ENCODE results near the gene ANKRD33.

Gene ANKRD33

DNA sequence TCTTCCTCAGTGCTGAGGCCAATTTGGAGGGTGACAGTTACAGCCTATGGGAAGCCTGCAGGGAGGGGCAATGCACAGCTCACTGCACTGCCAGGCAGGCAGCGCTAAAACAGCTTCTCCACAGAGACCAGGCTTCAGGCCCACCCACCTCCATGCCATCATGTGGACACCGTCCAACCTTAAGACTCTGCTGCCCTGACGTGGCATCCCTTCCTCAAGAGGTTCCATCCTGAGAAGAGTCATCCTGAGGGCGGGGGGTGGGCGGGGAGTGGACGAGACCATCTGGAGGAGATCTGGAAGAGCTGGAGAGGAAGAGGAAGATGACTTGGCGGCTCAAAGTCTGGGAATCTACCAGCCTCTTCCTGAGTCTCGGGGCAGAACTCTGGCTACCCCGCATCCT, 11.0 kb downstream of the ANKRD33 start:
- peaks cover 3% of the 10 kb centered on the region for H3K4me1 Mint-ChIP-seq (ENCODE audit: low read depth)
- H3K27me3 Mint-ChIP-seq (ENCODE audit: low read depth) = peaks cover 19% of the 10 kb centered on the region
- H3K36me3 Mint-ChIP-seq (ENCODE audit: low read depth) = no peaks in the 10 kb centered on the region
- no peaks in the 10 kb centered on the region for H3K9me3 Mint-ChIP-seq
- no peak overlapping the region for H3K4me3 Mint-ChIP-seq
- H3K27ac Mint-ChIP-seq = no peak overlapping the region

DNA sequence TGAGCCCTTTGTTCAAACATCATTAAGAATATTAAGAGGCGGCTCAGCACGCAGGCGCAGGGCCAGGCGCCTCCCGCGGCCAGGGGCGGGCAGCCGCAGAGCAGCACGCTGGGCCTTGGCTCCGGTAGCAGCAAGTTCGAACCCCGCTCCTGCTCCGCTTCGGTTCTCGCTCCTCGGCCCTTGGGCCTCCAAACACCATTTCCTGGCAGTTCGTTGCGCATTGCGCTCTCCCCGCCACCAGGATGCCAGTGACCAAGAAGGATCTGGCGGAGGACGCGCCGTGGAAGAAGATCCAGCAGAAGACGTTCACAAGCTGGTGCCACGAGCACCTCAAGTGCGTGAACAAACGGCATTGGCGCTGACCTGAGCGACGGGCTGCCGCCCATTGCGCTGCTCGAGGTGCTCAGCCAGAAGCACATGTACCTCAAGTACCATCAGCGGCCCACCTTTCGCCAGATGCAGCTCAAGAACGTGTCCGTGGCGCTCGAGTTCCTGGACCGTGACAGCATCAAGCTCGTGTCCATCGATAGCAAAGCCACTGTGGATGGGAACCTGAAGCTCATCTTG, 12.5 kb downstream of the ANKRD33 start:
- no peaks in the 10 kb centered on the region for H3K36me3 Mint-ChIP-seq (ENCODE audit: low read depth)
- peaks cover 3% of the 10 kb centered on the region for H3K4me1 Mint-ChIP-seq (ENCODE audit: low read depth)
- H3K4me3 Mint-ChIP-seq = no peak overlapping the region
- H3K27ac Mint-ChIP-seq = no peak overlapping the region
- H3K27me3 Mint-ChIP-seq (ENCODE audit: low read depth) = peaks cover 18% of the 10 kb centered on the region
- H3K9me3 Mint-ChIP-seq = no peaks in the 10 kb centered on the region

DNA sequence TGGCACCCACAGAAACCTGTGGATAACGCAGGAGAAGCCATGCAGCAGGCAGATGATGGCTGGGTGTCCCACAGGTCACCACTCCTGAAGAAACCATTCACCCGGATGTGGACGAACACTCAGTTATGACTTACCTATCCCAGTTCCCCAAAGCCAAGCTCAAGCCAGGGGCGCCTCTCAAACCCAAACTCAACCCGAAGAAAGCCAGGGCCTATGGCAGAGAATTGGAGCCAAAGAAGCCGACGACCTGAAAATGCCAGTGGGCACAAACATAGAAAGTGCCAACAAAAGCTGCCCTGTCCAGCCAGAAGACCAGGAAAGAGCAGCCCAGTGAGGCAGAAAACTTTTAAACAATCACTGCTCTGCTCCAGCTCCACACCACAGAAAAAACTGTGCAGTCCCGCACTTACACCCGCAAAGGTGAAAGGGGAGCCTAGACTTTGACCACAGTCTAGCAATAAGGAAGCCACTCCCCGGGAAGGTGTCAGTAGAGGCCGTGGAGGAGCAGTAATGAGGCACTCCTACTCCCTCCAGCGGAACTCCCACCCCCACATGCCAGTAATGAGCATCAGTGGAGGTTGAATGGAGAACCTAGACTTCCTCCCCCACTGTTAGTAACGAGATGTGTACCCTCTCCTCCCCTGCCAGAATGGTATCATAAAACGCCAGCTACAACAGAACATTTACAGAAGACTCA, 13.4 kb downstream of the ANKRD33 start:
- peaks cover 3% of the 10 kb centered on the region for H3K4me1 Mint-ChIP-seq (ENCODE audit: low read depth)
- no peak overlapping the region for H3K4me3 Mint-ChIP-seq
- H3K27me3 Mint-ChIP-seq (ENCODE audit: low read depth) = peaks cover 24% of the 10 kb centered on the region
- no peaks in the 10 kb centered on the region for H3K9me3 Mint-ChIP-seq
- H3K36me3 Mint-ChIP-seq (ENCODE audit: low read depth) = no peaks in the 10 kb centered on the region
- H3K27ac Mint-ChIP-seq = no peak overlapping the region

DNA sequence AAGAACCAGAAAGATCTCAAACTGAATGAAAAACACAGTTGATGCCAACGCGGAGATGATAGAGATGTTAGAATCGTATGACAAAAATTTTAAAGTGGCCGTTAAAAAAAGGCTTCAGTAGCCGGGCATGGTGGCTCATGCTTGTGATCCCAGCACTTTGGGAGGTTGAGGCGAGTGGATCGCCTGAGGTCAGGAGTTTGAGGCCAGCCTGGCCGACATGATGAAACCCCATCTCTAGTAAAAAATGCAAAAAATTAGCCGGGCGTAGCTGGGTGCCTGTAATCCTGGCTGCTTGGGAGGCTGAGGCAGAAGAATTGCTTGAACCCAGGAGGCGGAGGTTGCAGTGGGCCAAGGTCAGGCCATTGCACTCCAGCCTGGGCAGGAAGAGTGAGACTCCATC, 14.0 kb downstream of the ANKRD33 start:
- H3K27ac Mint-ChIP-seq = no peak overlapping the region

DNA sequence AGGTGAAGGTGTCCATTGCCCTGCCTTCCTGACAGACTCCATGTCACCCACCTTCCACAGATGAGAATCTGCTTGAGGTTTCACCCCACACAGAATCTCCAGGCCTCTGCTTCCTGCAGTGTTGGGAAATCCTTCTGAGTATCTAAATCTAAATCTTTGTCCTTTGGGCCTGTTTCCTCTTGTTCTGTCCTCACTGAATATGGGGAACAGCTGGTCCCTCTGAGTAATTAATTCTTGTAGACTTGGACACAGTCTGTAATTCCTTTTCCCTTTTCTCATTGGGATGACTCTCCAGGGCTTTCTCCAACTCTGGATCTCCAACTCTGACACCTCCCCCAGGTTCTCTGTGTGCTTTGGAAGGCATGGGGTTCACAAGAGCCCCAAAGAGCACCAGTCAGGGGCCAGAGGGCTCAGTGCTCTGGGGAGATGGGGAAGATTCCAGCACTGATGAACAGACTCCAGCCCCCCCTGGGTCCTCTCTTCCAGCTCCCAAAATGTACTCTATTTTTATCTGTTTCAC, 17.1 kb downstream of the ANKRD33 start:
- Mint-ChIP-seq H3K27me3 (ENCODE audit: low read depth) (peaks cover 53% of the 10 kb centered on the region), H3K9me3 (no peaks in the 10 kb centered on the region), H3K4me1 (ENCODE audit: low read depth) (peaks cover 3% of the 10 kb centered on the region), H3K27ac (no peak overlapping the region), H3K4me3 (no peak overlapping the region), H3K36me3 (ENCODE audit: low read depth) (no peaks in the 10 kb centered on the region)

More for the DNA sequence above, 14.0 kb downstream of the ANKRD33 start:
- Mint-ChIP-seq H3K9me3 (no peaks in the 10 kb centered on the region), H3K27me3 (ENCODE audit: low read depth) (peaks cover 29% of the 10 kb centered on the region), H3K4me3 (no peak overlapping the region), H3K4me1 (ENCODE audit: low read depth) (peaks cover 3% of the 10 kb centered on the region), H3K36me3 (ENCODE audit: low read depth) (no peaks in the 10 kb centered on the region)

DNA sequence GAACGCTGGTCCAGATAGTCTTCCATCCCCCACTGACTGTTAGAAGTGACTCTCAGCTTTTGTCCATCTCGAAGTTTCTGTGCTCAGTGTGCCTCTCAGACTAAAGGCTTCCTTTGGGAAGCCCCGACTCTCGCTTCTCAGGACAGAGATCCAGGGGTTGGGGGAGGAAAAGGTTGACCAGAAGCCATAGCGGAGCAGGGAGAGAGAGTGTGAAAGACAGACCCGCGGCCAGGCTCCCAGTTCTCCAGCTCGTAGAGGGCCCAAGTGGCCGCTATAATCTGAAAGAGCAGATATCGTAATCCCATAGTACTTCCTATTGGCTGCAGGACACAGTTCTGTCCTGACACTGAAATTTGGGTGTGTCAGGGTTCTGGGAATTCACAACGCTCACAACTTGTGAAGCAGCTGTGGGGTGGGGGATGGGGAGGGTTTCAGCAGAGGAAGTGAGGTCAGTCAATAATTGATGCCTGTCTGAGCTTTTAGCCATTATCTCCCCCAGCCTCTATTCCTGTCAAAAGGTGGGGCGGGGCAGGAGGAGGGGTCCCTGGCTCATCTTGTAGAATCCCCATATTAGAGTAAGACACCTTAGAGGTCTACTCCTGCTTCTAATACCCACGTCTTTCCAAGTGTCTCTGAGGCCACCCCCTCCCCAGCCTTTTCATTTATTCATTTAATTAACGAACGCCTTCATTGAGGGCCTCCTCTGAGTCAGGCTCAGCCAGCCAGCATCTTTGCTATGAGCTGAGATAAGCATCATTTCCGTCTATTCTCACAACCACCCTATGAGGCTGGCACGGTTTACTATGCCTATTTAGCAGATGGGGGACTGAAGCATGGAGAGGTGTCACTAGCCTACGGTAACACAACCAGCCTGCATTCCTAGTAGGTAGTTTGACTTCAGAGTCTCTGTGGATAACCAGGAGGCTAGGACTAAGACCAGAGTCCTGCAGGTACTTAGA, 17.8 kb downstream of the ANKRD33 start:
- H3K27me3 Mint-ChIP-seq (ENCODE audit: low read depth) = peaks cover 57% of the 10 kb centered on the region
- H3K9me3 Mint-ChIP-seq = no peaks in the 10 kb centered on the region
- H3K4me1 Mint-ChIP-seq (ENCODE audit: low read depth) = peaks cover 3% of the 10 kb centered on the region
- no peak overlapping the region for H3K4me3 Mint-ChIP-seq
- no peaks in the 10 kb centered on the region for H3K36me3 Mint-ChIP-seq (ENCODE audit: low read depth)
- no peak overlapping the region for H3K27ac Mint-ChIP-seq

DNA sequence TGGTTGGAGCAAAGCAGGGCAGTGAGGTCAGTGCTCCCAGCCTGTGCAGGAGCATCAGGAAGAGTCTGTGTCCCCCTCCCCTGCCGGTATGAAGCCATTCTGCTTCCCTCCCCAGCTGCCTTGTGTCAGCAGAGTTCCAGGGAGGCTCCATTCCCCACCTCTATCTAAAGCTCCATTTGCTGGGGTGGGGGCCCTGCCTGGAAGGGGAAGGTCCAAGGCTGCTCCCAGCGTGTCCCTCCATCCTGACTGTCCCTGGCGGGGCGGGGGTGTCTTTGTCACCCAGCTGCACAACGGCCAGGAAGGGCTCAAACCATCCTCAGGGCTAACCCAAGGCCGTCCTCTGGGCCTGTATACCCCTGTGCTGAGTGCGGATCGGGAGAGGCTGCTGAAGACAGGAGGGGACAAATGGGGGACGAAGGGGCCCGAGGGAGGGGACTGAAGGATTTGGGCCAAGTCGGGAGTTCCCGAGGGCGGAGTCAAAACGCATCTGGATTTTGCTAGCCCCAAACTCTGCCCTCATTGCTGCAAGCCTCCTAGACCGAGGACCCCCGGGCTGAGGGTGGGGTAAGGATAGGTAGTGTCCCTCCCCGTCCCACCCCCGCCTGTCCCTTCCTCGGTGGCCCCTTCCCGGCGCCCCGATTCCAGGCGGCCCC, 18.7 kb downstream of the ANKRD33 start:
- Mint-ChIP-seq H3K27ac (no peak overlapping the region), H3K36me3 (ENCODE audit: low read depth) (no peaks in the 10 kb centered on the region), H3K27me3 (ENCODE audit: low read depth) (peaks cover 58% of the 10 kb centered on the region), H3K4me3 (no peak overlapping the region), H3K4me1 (ENCODE audit: low read depth) (peaks cover 2% of the 10 kb centered on the region), H3K9me3 (no peaks in the 10 kb centered on the region)

DNA sequence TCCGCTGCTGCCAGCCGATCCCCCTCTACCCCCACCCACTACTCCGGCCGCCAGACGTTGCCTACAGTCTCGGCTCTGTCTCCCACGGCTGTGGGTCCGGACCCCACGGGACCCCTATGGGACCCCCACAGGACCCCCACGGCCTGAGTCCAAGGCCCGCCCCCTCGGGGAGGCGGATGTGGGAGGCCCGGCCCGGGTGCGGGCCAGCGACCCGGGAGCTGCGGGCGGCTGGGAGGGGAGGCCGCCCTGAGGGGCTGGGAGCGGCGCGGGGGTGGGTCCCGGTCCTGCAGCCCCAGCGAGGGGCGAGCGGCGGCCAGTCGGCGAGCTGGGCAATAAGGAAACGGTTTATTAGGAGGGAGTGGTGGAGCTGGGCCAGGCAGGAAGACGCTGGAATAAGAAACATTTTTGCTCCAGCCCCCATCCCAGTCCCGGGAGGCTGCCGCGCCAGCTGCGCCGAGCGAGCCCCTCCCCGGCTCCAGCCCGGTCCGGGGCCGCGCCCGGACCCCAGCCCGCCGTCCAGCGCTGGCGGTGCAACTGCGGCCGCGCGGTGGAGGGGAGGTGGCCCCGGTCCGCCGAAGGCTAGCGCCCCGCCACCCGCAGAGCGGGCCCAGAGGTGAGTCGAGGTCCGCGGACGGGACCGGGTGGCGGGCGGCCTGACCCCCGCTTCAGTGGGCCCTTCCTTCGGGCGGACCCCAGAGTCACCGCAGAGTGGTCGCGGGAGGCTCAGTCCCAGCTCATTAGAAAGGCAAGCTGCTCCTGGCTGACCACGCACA, 19.4 kb downstream of the ANKRD33 start, which contains the start of gene ACVRL1:
Gene ACVRL1, plus strand, starts transcription at position 422 of the 773 bp plus-strand sequence. CDS start 4,971 bp downstream, outside the sequence.
- no peaks in the 10 kb centered on the region for H3K4me1 Mint-ChIP-seq (ENCODE audit: low read depth)
- H3K4me3 Mint-ChIP-seq = no peak within 1 kb of the TSS

DNA sequence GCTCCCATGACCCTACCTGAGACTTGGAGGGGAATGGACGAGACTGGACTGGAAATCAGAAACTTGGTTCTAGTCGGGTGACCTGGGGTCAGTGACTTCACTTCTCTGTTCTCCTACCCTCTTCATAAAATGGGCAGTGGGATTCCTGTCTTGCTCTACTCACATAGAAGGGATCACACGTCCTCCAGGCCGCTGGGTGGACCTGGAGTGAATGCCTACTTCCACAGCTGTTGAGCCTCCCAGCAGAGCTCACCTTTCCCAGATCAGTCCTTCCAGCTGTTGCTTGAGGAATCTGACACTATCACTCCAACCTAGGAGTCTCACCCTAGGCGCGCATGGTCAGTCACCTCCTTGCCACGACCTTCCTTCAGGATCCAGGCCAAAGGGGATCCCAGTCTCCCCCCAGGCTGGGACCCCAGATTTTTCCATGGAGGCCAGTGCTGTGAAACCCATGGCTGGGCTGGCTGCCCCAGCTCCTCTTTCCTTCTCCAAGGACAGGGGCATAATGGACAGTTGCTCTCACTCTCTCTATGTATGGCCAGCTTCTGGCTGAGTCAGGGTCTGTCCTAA, 20.0 kb downstream of the ANKRD33 start:
- H3K27me3 Mint-ChIP-seq (ENCODE audit: low read depth) = peaks cover 60% of the 10 kb centered on the region
- no peak overlapping the region for H3K27ac Mint-ChIP-seq
- no peaks in the 10 kb centered on the region for H3K36me3 Mint-ChIP-seq (ENCODE audit: low read depth)
- H3K4me1 Mint-ChIP-seq (ENCODE audit: low read depth) = no peaks in the 10 kb centered on the region
- no peaks in the 10 kb centered on the region for H3K9me3 Mint-ChIP-seq
- no peak overlapping the region for H3K4me3 Mint-ChIP-seq

More for the DNA sequence above, 19.4 kb downstream of the ANKRD33 start, which contains the start of gene ACVRL1:
- Mint-ChIP-seq H3K36me3 (ENCODE audit: low read depth) (no peaks in the 10 kb centered on the region), H3K9me3 (no peaks in the 10 kb centered on the region), H3K27ac (no peak within 1 kb of the TSS), H3K27me3 (ENCODE audit: low read depth) (peaks cover 60% of the 10 kb centered on the region)

DNA sequence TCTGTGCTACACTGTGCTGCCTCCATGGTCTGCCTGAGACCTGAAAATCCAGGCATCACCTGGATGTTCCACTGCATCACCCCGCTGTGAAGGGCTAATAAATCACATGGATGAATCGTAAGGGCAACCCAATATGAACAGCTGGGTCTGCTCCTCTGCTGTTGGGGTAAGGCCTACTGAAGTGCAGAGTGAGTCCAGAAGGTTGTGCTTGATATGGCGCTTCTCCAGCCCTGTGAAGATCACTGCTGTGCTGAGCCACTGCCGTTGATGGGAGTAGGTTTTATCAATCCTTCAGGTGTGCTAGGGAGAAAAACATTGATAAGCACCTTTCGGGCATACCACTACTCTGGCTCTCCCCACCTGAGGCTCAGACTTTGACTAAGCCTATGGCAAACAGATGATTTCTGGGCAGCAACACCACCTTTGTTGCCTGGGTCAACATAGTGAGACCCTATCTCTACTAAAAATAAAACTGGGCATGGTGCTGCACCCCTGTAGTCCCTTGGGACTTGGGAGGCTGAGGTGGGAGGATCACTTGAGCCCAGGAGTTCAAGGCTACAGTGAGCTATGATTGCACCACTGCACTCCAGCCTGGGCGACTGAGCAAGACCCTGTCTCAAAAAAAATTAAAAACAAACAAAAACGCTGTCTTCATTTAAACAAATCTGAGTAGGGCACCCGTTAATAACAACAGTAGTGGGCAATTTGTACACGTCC, 21.1 kb downstream of the ANKRD33 start:
- peaks cover 54% of the 10 kb centered on the region for H3K27me3 Mint-ChIP-seq (ENCODE audit: low read depth)

DNA sequence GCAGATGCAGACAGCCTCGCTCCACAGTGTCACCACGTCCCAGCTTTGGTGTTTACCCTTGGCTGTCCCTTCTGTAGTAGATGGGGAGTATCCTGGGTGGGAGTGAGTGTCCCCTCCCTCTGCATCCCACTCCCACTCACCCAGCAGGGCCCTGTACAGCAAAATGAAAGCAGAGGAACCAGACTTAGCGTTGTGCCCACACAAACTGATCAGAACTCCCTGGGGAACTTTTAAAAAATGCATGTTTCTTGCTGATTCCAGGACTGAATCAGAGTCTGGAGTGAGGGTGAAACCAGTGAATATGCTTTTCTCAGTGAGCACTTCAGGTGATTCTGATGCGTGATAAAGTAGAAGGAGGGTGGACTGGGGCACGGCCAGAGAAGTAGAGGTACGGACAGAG, 22.3 kb downstream of the ANKRD33 start:
- Mint-ChIP-seq H3K27me3 (ENCODE audit: low read depth) (peaks cover 53% of the 10 kb centered on the region), H3K4me1 (ENCODE audit: low read depth) (no peaks in the 10 kb centered on the region), H3K9me3 (no peaks in the 10 kb centered on the region), H3K27ac (no peak overlapping the region), H3K36me3 (ENCODE audit: low read depth) (no peaks in the 10 kb centered on the region), H3K4me3 (no peak overlapping the region)

More for the DNA sequence above, 21.1 kb downstream of the ANKRD33 start:
- H3K36me3 Mint-ChIP-seq (ENCODE audit: low read depth) = no peaks in the 10 kb centered on the region
- H3K4me3 Mint-ChIP-seq = no peak overlapping the region
- H3K4me1 Mint-ChIP-seq (ENCODE audit: low read depth) = no peaks in the 10 kb centered on the region
- H3K9me3 Mint-ChIP-seq = no peaks in the 10 kb centered on the region
- H3K27ac Mint-ChIP-seq = no peak overlapping the region

DNA sequence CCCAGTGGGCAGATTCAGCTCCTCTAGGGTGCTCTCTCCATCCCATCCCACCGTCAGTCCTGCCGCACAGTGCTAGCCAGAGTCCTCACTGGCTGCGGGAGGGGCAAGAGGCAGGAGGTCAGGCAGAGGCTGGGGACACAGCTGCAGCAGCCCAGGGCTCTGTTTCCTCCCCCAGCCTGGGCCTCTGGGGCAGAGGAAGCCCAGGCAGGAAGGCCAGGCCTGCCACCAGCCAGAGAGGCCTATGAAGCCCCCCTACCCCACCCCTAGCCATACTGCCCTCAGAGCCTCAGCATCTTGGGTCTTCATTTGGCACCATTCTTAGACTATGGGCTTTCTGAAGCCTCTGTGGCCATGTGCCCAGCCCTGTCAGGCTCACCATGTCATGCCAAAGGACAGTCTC, 22.8 kb downstream of the ANKRD33 start:
- H3K27ac Mint-ChIP-seq = no peak overlapping the region
- no peak overlapping the region for H3K4me3 Mint-ChIP-seq
- no peaks in the 10 kb centered on the region for H3K4me1 Mint-ChIP-seq (ENCODE audit: low read depth)
- H3K9me3 Mint-ChIP-seq = no peaks in the 10 kb centered on the region
- H3K36me3 Mint-ChIP-seq (ENCODE audit: low read depth) = no peaks in the 10 kb centered on the region
- H3K27me3 Mint-ChIP-seq (ENCODE audit: low read depth) = peaks cover 48% of the 10 kb centered on the region

DNA sequence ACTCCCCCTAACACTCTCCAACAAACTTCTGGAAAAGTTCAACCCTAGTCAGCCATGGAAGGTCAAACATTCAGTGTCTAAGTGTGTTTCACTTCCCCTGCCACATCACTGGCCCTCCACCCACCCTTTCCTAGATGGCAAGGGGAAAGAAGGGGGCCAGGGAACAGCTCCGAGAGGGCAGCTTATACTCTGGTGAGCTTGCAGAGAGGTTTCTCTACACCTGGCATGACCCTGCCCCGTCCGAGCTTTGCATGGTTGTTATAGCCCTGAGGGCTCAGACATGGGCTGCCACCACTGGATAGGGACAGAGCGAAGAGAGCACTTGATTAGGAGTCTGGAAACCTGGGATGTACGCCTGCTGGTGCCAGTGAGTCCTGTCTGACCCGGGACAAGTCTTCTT, 23.4 kb downstream of the ANKRD33 start:
- Mint-ChIP-seq H3K36me3 (ENCODE audit: low read depth) (no peaks in the 10 kb centered on the region), H3K27me3 (ENCODE audit: low read depth) (peaks cover 44% of the 10 kb centered on the region)

More for the DNA sequence above, 23.4 kb downstream of the ANKRD33 start:
- Mint-ChIP-seq H3K4me3 (no peak overlapping the region), H3K27ac (no peak overlapping the region), H3K4me1 (ENCODE audit: low read depth) (no peaks in the 10 kb centered on the region), H3K9me3 (no peaks in the 10 kb centered on the region)

Data from T-helper 1 cell treated with Interleukin-12 subunit alpha and Interleukin-12 subunit beta and Interleukin-4 antibody, amounts not matched to agents 30 μg/mL and 1 μg/mL, for 36 hours (primary cell).